Stomach (tissue), 4 donors: ENCODE results near the gene DPF3.

ENCODE experiments used
- POLR2AphosphoS5 ChIP-seq, 3 donors: sonication (generic); formaldehyde crosslinking; IDR thresholded peaks; one replicate each; pipeline ENCODE4 v1.6.1; 2016; ENCODE audit warnings: antibody characterized with exemption in 3 of 3
- TF ChIP-seq, protein P1 (sequence below), 7 experiments: fragments of 450-650 bp in 4 of 7; fragments of 200-600 bp in 3 of 7; sonication (generic) in 3 of 7; IDR thresholded peaks; one replicate each; pipeline ENCODE4 v1.5.1; 2016 to 2019; ENCODE audit warnings: antibody characterized with exemption in 7 of 7, control low read depth in 2 of 7, mild to moderate bottlenecking in 1 of 7

DNA sequence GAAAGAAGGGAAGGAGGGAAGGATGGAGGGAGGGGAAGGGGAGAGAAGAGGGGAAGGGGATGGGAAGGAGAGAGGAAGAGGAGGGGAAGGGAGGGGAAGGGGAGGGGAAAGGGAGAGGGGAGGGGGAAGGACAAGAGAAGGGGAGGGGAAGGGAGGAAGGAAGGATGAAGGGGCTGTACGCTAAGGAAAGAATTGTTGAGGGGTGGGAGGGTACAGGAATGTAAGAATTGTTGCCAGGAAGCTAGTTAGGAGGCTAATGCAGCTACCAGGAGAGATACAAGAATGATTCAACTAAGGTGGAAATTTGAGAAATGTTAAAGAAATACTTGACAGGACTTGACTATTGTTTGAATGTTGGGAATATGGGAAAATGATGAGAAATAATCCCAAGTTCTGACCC, 261.2 kb downstream of the DPF3 start:
- TF ChIP-seq, protein P1, sequence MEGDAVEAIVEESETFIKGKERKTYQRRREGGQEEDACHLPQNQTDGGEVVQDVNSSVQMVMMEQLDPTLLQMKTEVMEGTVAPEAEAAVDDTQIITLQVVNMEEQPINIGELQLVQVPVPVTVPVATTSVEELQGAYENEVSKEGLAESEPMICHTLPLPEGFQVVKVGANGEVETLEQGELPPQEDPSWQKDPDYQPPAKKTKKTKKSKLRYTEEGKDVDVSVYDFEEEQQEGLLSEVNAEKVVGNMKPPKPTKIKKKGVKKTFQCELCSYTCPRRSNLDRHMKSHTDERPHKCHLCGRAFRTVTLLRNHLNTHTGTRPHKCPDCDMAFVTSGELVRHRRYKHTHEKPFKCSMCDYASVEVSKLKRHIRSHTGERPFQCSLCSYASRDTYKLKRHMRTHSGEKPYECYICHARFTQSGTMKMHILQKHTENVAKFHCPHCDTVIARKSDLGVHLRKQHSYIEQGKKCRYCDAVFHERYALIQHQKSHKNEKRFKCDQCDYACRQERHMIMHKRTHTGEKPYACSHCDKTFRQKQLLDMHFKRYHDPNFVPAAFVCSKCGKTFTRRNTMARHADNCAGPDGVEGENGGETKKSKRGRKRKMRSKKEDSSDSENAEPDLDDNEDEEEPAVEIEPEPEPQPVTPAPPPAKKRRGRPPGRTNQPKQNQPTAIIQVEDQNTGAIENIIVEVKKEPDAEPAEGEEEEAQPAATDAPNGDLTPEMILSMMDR (IDR thresholded peaks at IDR 0.05), result no peak
- TF ChIP-seq POLR2AphosphoS5 (IDR thresholded peaks at IDR 0.05), result no peak
